BLaER1 (cell line): ENCODE data around the gene C4orf36.

Experiments
- H3K27ac ChIP-seq: shearing (Covaris generic); formaldehyde crosslinking; 2 replicates; pipeline ENCODE4 v1.8.1; 2022
- H3K27me3 ChIP-seq: shearing (Covaris generic); formaldehyde crosslinking; 2 replicates; pipeline ENCODE4 v1.8.1; 2022
- H3K36me3 ChIP-seq: shearing (Covaris generic); formaldehyde crosslinking; 2 replicates; pipeline ENCODE4 v1.8.1; 2022
- H3K4me1 ChIP-seq: shearing (Covaris generic); formaldehyde crosslinking; 2 replicates; pipeline ENCODE4 v1.8.1; 2022
- H3K4me2 ChIP-seq: shearing (Covaris generic); formaldehyde crosslinking; 2 replicates; pipeline ENCODE4 v1.8.1; 2022
- H3K4me3 ChIP-seq: shearing (Covaris generic); formaldehyde crosslinking; 2 replicates; pipeline ENCODE4 v1.8.1; 2022
- H3K9ac ChIP-seq: shearing (Covaris generic); formaldehyde crosslinking; 2 replicates; pipeline ENCODE4 v1.8.1; 2022
- H3K9me3 ChIP-seq: shearing (Covaris generic); formaldehyde crosslinking; 2 replicates; pipeline ENCODE4 v1.8.1; 2022
- H4K20me1 ChIP-seq: shearing (Covaris generic); formaldehyde crosslinking; 2 replicates; pipeline ENCODE4 v1.8.1; 2022
- Cebpa-rat ChIP-seq: shearing (Covaris generic); IDR thresholded peaks from 2 replicates; pipeline ENCODE4 v1.8.1; 2022

C4orf36 gene

DNA sequence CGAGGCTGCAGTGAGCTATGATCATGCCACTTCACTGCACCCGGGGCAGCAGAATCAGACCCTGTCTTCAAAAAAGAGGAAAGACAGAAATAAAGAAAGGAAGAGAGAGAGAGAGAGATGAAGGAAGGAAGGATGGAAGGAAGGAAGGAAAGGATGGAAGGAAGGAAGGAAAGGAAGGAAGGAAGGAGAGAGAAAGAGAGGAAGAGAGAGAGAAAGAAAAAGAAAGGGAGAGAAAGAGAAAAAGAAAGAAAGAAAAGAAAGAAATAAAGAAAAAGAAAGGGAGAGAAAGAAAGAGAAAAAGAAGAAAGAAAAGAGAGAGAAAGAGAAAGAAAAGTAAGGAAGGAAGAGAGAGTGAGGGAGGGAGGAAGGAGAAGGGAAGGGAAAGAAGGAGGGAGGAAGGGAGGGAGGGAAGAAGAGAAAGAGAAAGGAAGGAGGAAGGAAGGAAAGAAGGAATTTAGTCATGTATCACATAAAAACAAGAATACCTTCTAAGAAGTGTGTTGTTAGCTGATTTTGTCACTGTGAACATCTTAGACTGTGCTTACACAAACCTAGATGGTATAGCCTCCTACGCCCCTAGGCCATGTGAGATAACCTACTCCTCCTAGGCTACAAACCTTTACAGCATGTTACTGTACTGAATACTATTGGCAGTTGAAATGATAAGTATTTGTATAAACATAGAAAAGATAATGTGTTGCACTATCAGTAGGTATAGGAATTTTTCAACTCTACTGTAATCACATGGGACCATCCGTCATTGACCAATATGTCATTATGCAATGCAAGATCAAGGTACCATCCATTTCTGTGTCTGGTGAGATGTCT lies 25.2 kb upstream of the C4orf36 start:
- no peak overlapping the region for H3K4me2 ChIP-seq
- peaks cover 15% of the 10 kb centered on the region; the same call in 1 of the 2 replicates for H3K4me1 ChIP-seq

GRCh38 chr4:86916392-86916791 lies 24.2 kb upstream of the C4orf36 start:
- no peak for TF ChIP-seq Cebpa-rat
- Histone ChIP-seq H3K4me1 (peaks cover 15% of the 10 kb centered on the region; the same call in 1 of the 2 replicates), H3K27me3 (no peaks in the 10 kb centered on the region), H4K20me1 (no peaks in the 10 kb centered on the region), H3K27ac (no peak overlapping the region), H3K4me3 (no peak overlapping the region), H3K36me3 (peaks cover 26% of the 10 kb centered on the region), H3K4me2 (no peak overlapping the region), H3K9ac (no peak overlapping the region), H3K9me3 (no peaks in the 10 kb centered on the region)

More for the DNA sequence above, 25.2 kb upstream of the C4orf36 start:
- Histone ChIP-seq H3K36me3 (peaks cover 26% of the 10 kb centered on the region), H3K9me3 (no peaks in the 10 kb centered on the region), H3K27me3 (no peaks in the 10 kb centered on the region), H3K9ac (no peak overlapping the region), H3K4me3 (no peak overlapping the region), H3K27ac (no peak overlapping the region), H4K20me1 (no peaks in the 10 kb centered on the region)
- no peak for TF ChIP-seq Cebpa-rat

GRCh38 chr4:86910820-86911684 lies 18.8 kb upstream of the C4orf36 start:
- Histone ChIP-seq H3K9me3 (no peaks in the 10 kb centered on the region), H3K9ac (no peak overlapping the region), H3K27me3 (no peaks in the 10 kb centered on the region), H4K20me1 (no peaks in the 10 kb centered on the region), H3K4me1 (peaks cover 20% of the 10 kb centered on the region), H3K4me2 (no peak overlapping the region), H3K36me3 (peaks cover 17% of the 10 kb centered on the region; the same call in 1 of the 2 replicates), H3K27ac (no peak overlapping the region), H3K4me3 (no peak overlapping the region)
- no peak for TF ChIP-seq Cebpa-rat

DNA sequence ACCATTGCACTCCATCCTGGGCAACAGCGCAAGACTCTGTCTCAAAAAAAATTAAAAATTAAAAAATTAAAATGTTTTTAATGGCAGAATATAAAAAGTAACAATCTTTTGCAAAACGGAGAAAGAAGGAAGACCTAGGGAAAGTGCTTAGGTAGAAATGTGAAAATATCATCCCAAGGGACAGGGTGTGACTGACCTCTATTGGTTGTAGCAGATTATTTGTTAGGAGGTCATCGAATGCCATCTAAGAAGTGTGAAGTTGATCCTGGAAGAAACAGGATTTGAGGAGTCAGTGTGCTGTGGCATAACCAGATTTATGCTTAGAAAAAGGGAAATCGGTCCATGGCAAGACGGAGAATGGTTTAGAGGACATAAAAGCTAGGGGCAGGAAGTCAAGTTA lies 18.1 kb upstream of the C4orf36 start:
- Histone ChIP-seq H3K27me3 (no peaks in the 10 kb centered on the region), H3K9me3 (no peaks in the 10 kb centered on the region), H4K20me1 (no peaks in the 10 kb centered on the region), H3K4me1 (peaks cover 20% of the 10 kb centered on the region), H3K27ac (no peak overlapping the region), H3K9ac (no peak overlapping the region), H3K4me2 (no peak overlapping the region), H3K36me3 (peaks cover 17% of the 10 kb centered on the region; the same call in 1 of the 2 replicates), H3K4me3 (no peak overlapping the region)
- TF ChIP-seq Cebpa-rat = no peak

DNA sequence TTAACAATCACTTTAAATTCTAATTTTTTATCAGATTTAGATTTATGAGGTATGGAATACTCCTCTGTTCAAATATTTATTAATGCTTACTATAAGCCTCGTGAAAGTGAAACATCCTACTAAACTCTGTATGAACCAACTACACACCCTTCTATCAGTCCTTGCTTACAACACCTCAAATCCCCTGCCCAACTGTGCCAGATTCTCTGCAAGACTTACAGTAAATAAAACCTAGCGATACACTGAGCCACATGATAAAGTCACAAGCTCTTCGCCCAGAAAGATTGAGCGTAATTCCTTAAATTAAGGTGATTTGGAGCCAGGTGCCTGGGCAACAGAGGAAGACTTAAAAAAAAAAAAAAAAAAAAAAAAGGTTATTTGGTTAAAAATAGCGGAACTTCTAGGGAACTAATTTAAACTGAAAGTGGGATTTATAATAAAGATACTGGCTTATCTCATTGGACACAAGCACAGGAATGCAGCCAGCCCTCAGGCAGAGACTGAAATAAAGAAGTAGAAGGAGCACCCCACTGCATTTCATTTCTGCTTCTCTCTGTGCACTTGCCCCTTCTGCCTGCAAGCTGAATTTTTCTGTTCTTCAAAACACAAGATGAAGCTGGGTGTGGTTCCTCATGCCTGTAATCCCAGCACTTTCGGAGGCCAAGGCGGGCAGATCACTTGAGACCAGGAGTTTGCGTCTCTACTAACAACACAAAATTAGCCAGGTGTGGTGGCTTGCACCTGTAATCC lies 17.5 kb upstream of the C4orf36 start:
- H3K4me2 ChIP-seq = no peak overlapping the region
- no peak overlapping the region for H3K4me3 ChIP-seq
- no peaks in the 10 kb centered on the region for H4K20me1 ChIP-seq

GRCh38 chr4:86908251-86908657 lies 16.0 kb upstream of the C4orf36 start:
- H3K27ac ChIP-seq = 0 out of 2 replicates have a peak overlapping the region, but pooled peaks have one; percentile 38
- 0 out of 2 replicates have a peak overlapping the region, but pooled peaks have one; percentile 3 for H3K9ac ChIP-seq
- peak overlapping the region; percentile 62 for H3K4me2 ChIP-seq
- no peak overlapping the region for H3K4me3 ChIP-seq
- no peaks in the 10 kb centered on the region for H4K20me1 ChIP-seq
- peaks cover 9% of the 10 kb centered on the region for H3K9me3 ChIP-seq
- H3K36me3 ChIP-seq = peaks cover 13% of the 10 kb centered on the region
- peaks cover 20% of the 10 kb centered on the region for H3K4me1 ChIP-seq
- H3K27me3 ChIP-seq = no peaks in the 10 kb centered on the region
- no peak for TF ChIP-seq Cebpa-rat

More for the DNA sequence above, 17.5 kb upstream of the C4orf36 start:
- Histone ChIP-seq H3K9ac (no peak overlapping the region), H3K4me1 (peaks cover 20% of the 10 kb centered on the region), H3K27ac (no peak overlapping the region), H3K27me3 (no peaks in the 10 kb centered on the region), H3K9me3 (no peaks in the 10 kb centered on the region), H3K36me3 (peaks cover 12% of the 10 kb centered on the region; the same call in 1 of the 2 replicates)
- no peak for TF ChIP-seq Cebpa-rat

- no peak for TF ChIP-seq Cebpa-rat
- Histone ChIP-seq H3K9me3 (peaks cover 9% of the 10 kb centered on the region), H3K36me3 (peaks cover 12% of the 10 kb centered on the region)
Observed at GRCh38 chr4:86901864-86902263, 9.6 kb upstream of the C4orf36 start.

DNA sequence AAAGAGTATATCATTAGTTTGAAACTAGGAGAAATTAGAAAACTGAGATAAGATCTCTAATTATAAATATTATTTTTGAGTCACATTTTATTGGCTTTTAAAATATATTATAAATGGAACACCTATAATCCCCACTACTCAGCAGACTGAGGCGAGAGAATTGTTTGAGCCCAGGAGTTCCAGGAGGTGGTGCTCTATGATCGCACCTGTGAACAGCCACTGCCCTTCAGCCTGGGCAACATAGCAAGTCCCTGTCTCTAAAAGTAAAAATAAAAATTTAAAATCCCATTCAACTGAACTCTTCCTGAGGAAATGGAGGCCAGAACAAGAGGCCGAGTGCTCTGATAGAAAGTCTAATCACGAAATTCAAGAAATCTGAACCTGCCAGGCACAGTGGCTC lies 6.3 kb upstream of the C4orf36 start:
- no peak overlapping the region for H3K4me3 ChIP-seq
- H3K36me3 ChIP-seq = peaks cover 10% of the 10 kb centered on the region; the same call in 1 of the 2 replicates
- H3K27ac ChIP-seq = no peak overlapping the region
- no peaks in the 10 kb centered on the region for H3K27me3 ChIP-seq
- H3K4me2 ChIP-seq = no peak overlapping the region
- H3K9ac ChIP-seq = no peak overlapping the region
- no peaks in the 10 kb centered on the region for H3K9me3 ChIP-seq
- no peaks in the 10 kb centered on the region for H3K4me1 ChIP-seq
- TF ChIP-seq Cebpa-rat = no peak
- no peaks in the 10 kb centered on the region for H4K20me1 ChIP-seq

More at GRCh38 chr4:86901864-86902263, 9.6 kb upstream of the C4orf36 start:
- no peaks in the 10 kb centered on the region for H3K27me3 ChIP-seq
- H3K4me3 ChIP-seq = no peak overlapping the region
- no peak overlapping the region for H3K27ac ChIP-seq
- H4K20me1 ChIP-seq = no peaks in the 10 kb centered on the region
- H3K9ac ChIP-seq = no peak overlapping the region
- no peaks in the 10 kb centered on the region for H3K4me1 ChIP-seq
- H3K4me2 ChIP-seq = no peak overlapping the region

GRCh38 chr4:86896596-86896995 lies 4.4 kb upstream of the C4orf36 start:
- no peaks in the 10 kb centered on the region for H3K9me3 ChIP-seq
- no peak overlapping the region for H3K9ac ChIP-seq
- no peak overlapping the region for H3K4me3 ChIP-seq
- no peak overlapping the region for H3K27ac ChIP-seq
- H3K4me1 ChIP-seq = peaks cover 8% of the 10 kb centered on the region; the same call in 1 of the 2 replicates
- 0 out of 2 replicates have a peak, but pooled peaks cover 6% of the 10 kb centered on the region for H3K36me3 ChIP-seq
- H4K20me1 ChIP-seq = no peaks in the 10 kb centered on the region
- H3K27me3 ChIP-seq = no peaks in the 10 kb centered on the region
- TF ChIP-seq Cebpa-rat = no peak
- H3K4me2 ChIP-seq = no peak overlapping the region
